Endothelial cell of umbilical vein (primary cell): ENCODE measurements around the gene SETX. TPM values are rescaled to one million over a fixed set of nuclear protein-coding genes. Genes with fewer than 3 reads are reported as not detected.

Source experiments
- BruUV-seq: library from RNA; stranded (reverse); fragments of 400-500 nt; replicated peaks from 2 replicates; lab custom pipeline; 2021; lab: Mats Ljungman, UMichigan
- CTCF ChIA-PET: fragments of 300-600, 350-600 bp; sonication (Branson Sonifier 250); formaldehyde crosslinking; loops from one replicate; lab custom pipeline; 2021; ENCODE audit warnings: antibody characterized with exemption, inconsistent platforms; lab: Charles Lee
- POLR2A ChIA-PET: fragments of 300-600, 350-600 bp; sonication (Branson Sonifier 250); formaldehyde crosslinking; loops from one replicate; lab custom pipeline; 2021; ENCODE audit warnings: antibody characterized with exemption, inconsistent platforms; lab: Charles Lee
- DNase-seq: peaks from one replicate; pipeline ENCODE4 v3.0.0-alpha.2; 2011; ENCODE audit warnings: low read depth, low spot score
- FAIRE-seq: peaks from 2 replicates; lab custom pipeline; 2011; peaks lifted over from hg19 to GRCh38; lab: Jason Lieb, UNC
- H2AFZ ChIP-seq: 2 replicates; pipeline ENCODE4 v1.6.0; 2012; ENCODE audit warnings: low read depth, low read length, control low read depth, inconsistent platforms
- H3K27ac ChIP-seq: 2 replicates; pipeline ENCODE4 v1.5.1; 2011; ENCODE audit warnings: low read depth, mild to moderate bottlenecking, control low read depth, low read length, moderate library complexity; ENCODE audit not compliant: insufficient read depth
- H3K27me3 ChIP-seq, 2 experiments: 2 replicates each; pipeline versions ENCODE4 v1.6.0 to v1.6.1; 2011; ENCODE audit warnings: low read length in 2 of 2, mixed read lengths in 1 of 2; ENCODE audit not compliant: control insufficient read depth in 2 of 2, insufficient read depth in 2 of 2
- H3K36me3 ChIP-seq, 2 experiments: 2 replicates in 1 of 2; 3 replicates in 1 of 2; pipeline ENCODE4 v1.5.1; 2011; ENCODE audit warnings: low read length in 2 of 2, mild to moderate bottlenecking in 1 of 2, moderate library complexity in 1 of 2; ENCODE audit not compliant: control insufficient read depth in 2 of 2, insufficient read depth in 2 of 2; ENCODE audit errors: extremely low read depth in 1 of 2
- H3K4me1 ChIP-seq: 3 replicates; pipeline ENCODE4 v1.5.1; 2011; ENCODE audit warnings: mild to moderate bottlenecking, low read length; ENCODE audit not compliant: control insufficient read depth, insufficient read depth; ENCODE audit errors: extremely low read depth
- H3K4me2 ChIP-seq: 2 replicates; pipeline ENCODE4 v1.6.1; 2011; ENCODE audit warnings: low read length, control low read depth, mixed read lengths; ENCODE audit not compliant: insufficient read depth
- H3K4me3 ChIP-seq, 3 experiments: fragments of 200-600 bp in 1 of 3; sonication (generic), shearing (Covaris generic) in 1 of 3; replicated peaks in 1 of 3; 2 replicates each; pipeline ENCODE4 v1.5.1; 2011 to 2016; ENCODE audit warnings: control low read depth in 3 of 3, low read length in 3 of 3, mild to moderate bottlenecking in 2 of 3, inconsistent platforms in 1 of 3, low read depth in 1 of 3, moderate library complexity in 1 of 3; ENCODE audit not compliant: insufficient read depth in 1 of 3
- H3K79me2 ChIP-seq: 2 replicates; pipeline ENCODE4 v1.6.0; 2012; ENCODE audit warnings: low read length, inconsistent platforms; ENCODE audit not compliant: control insufficient read depth, insufficient read depth
- H3K9ac ChIP-seq: replicated peaks from 2 replicates; pipeline ENCODE3; 2011; ENCODE audit warnings: low read length, control low read depth; ENCODE audit not compliant: insufficient read depth; ENCODE audit errors: extremely low read depth
- H3K9me1 ChIP-seq: replicated peaks from 3 replicates; pipeline ENCODE4 v1.6.0; 2011; ENCODE audit warnings: mild to moderate bottlenecking, low read length; ENCODE audit not compliant: control insufficient read depth, insufficient read depth; ENCODE audit errors: extremely low read depth
- H3K9me3 ChIP-seq: replicated peaks from 2 replicates; pipeline ENCODE4 v1.5.1; 2012; ENCODE audit warnings: low read length, inconsistent platforms; ENCODE audit not compliant: control insufficient read depth, insufficient read depth
- H4K20me1 ChIP-seq: replicated peaks from 2 replicates; pipeline ENCODE3; 2011; ENCODE audit warnings: mild to moderate bottlenecking, low read length; ENCODE audit not compliant: control insufficient read depth, insufficient read depth; ENCODE audit errors: extremely low read depth
- CTCF ChIP-seq, 2 donors: IDR thresholded peaks; 1 replicate in 1 of 2; 2 replicates in 1 of 2; pipeline ENCODE4 v1.5.1; 2011; ENCODE audit warnings: low read length in 2 of 2, mild to moderate bottlenecking in 2 of 2, moderate library complexity in 2 of 2, control low read depth in 1 of 2, inconsistent platforms in 1 of 2, low read depth in 1 of 2; ENCODE audit not compliant: insufficient read depth in 1 of 2; ENCODE audit errors: extremely low read depth in 1 of 2
- EZH2 ChIP-seq: IDR thresholded peaks from 2 replicates; pipeline ENCODE4 v1.6.1; 2012; ENCODE audit warnings: borderline replicate concordance, low read depth, mild to moderate bottlenecking, moderate library complexity, low read length, inconsistent platforms; ENCODE audit not compliant: severe bottlenecking
- FOS ChIP-seq: IDR thresholded peaks from 2 replicates; pipeline ENCODE4 v1.6.1; 2011; ENCODE audit warnings: mild to moderate bottlenecking, low read length, moderate library complexity, borderline replicate concordance; ENCODE audit not compliant: insufficient read depth
- GATA2 ChIP-seq: IDR thresholded peaks from 2 replicates; pipeline ENCODE4 v1.7.0; 2011; ENCODE audit warnings: low read depth, mild to moderate bottlenecking, moderate library complexity, mixed read lengths, low read length; ENCODE audit not compliant: insufficient read length, insufficient read depth
- JUN ChIP-seq: IDR thresholded peaks from 2 replicates; pipeline ENCODE4 v1.6.1; 2011; ENCODE audit warnings: borderline replicate concordance, low read depth; ENCODE audit not compliant: insufficient read length, insufficient read depth
- MAX ChIP-seq: IDR thresholded peaks from 2 replicates; pipeline ENCODE4 v1.6.1; 2011; ENCODE audit not compliant: insufficient read depth, insufficient read length
- MYC ChIP-seq: IDR thresholded peaks from one replicate; pipeline ENCODE4 v1.6.1; 2011; ENCODE audit warnings: mild to moderate bottlenecking, low read depth, low read length
- POLR2AphosphoS5 ChIP-seq: IDR thresholded peaks from 2 replicates; pipeline ENCODE4 v1.6.1; 2012; ENCODE audit warnings: low read depth, mild to moderate bottlenecking, control low read depth, low read length, moderate library complexity; ENCODE audit not compliant: insufficient read depth
- dilution Hi-C: fragments of 300-500 bp; cut with MboI; formaldehyde crosslinking; loops from one replicate; pipeline ENCODE4 v1.15.0; 2019; ENCODE audit warnings: low sequenced_read_pairs; ENCODE audit not compliant: extremely low pct_ligation_motif_present
- intact Hi-C: fragments of 100-400 bp; cut with micrococcal nuclease; formaldehyde crosslinking; loops from one replicate; pipeline ENCODE4 v1.10.0; 2022
- polyA plus RNA-seq, 4 experiments: library from polyadenylated mRNA; depleted of rRNA in 3 of 4; stranded (reverse) in 3 of 4; unstranded in 1 of 4; fragments of >200 nt; gene quantifications; 2 replicates each; pipeline versions ENCODE4 v1.2.1 to v1.2.3, GENCODE V29; 2011 to 2012; ENCODE audit warnings: missing spikeins in 1 of 4
- total RNA-seq: library from RNA; stranded (reverse); gene quantifications from 2 replicates; pipeline ENCODE4 v1.2.3, GENCODE V29; 2021

Gene SETX
- total and polyA plus RNA-seq, 2 donors (not counting 3 experiments of a cell fraction or from before 2014, with no cell fraction given), result 20.9 to 47.7 TPM

- intact Hi-C loops (no loop called here), dilution Hi-C loops (no loop called here)
- Histone ChIP-seq H2AFZ (no peak overlapping the region), H3K36me3 (peaks cover 11 to 14% of the 10 kb centered on the region in 2 experiments), H4K20me1 (no peaks in the 10 kb centered on the region), H3K4me3 (no peak overlapping the region), H3K27ac (no peak overlapping the region), H3K9me1 (no peaks in the 10 kb centered on the region), H3K9ac (no peak overlapping the region), H3K4me1 (no peaks in the 10 kb centered on the region), H3K9me3 (no peaks in the 10 kb centered on the region), H3K27me3 (no peaks in the 10 kb centered on the region), H3K4me2 (no peak overlapping the region), H3K79me2 (no peaks in the 10 kb centered on the region)
- no TSS peak for BruUV-seq
- TF ChIP-seq POLR2AphosphoS5, result no peak
- no peak for TF ChIP-seq EZH2
- no peak for TF ChIP-seq JUN
- TF ChIP-seq MYC, result no peak
- no peak for TF ChIP-seq FOS
- POLR2A ChIA-PET, result no interaction called here
- no peak for FAIRE-seq
- CTCF ChIA-PET, result no interaction called here
- DNase-seq, result no peak
Measured at GRCh38 chr9:132288966-132289365, 65.8 kb downstream of the SETX start.

GRCh38 chr9:132288361-132288760, 66.4 kb downstream of the SETX start:
- DNase-seq (no peak), FAIRE-seq (no peak)
- TF ChIP-seq GATA2 (no peak), POLR2AphosphoS5 (no peak), FOS (no peak), CTCF (IDR thresholded peaks at IDR 0.05; ENCODE audit: extremely low read depth in 1 of 2, insufficient read depth in 1 of 2, low read depth in 1 of 2, low read length in 2 of 2) (no peak), JUN (no peak), EZH2 (no peak), MAX (no peak)
- H3K27me3 ChIP-seq, result no peaks in the 10 kb centered on the region
- H3K9me3 ChIP-seq, result no peaks in the 10 kb centered on the region
- H3K4me3 ChIP-seq, result no peak overlapping the region
- peaks cover 15 to 17% of the 10 kb centered on the region in 2 experiments for H3K36me3 ChIP-seq
- POLR2A ChIA-PET, result no interaction called here
- no peaks in the 10 kb centered on the region for H3K79me2 ChIP-seq
- no peaks in the 10 kb centered on the region for H3K9me1 ChIP-seq
- no peak overlapping the region for H2AFZ ChIP-seq
- CTCF ChIA-PET, result no interaction called here
- no peak overlapping the region for H3K9ac ChIP-seq
- no peaks in the 10 kb centered on the region for H3K4me1 ChIP-seq
- intact Hi-C loops (no loop called here), dilution Hi-C loops (no loop called here)
- no peak overlapping the region for H3K4me2 ChIP-seq
- no TSS peak for BruUV-seq
- no peak overlapping the region for H3K27ac ChIP-seq
- H4K20me1 ChIP-seq, result no peaks in the 10 kb centered on the region
